T-helper 1 cell treated with Interleukin-12 subunit alpha and Interleukin-12 subunit beta and Interleukin-4 antibody, amounts not matched to agents 30 μg/mL and 1 μg/mL, for 36 hours (primary cell): ENCODE measurements around the gene CALM3.
A peak's percentile ranks its signal among the peaks of the same experiment; 100 is the strongest.
"Not testable (repeated sequence)": the region's sequence is repeated elsewhere in the genome, so short reads cannot be mapped to it uniquely, and the experiment has no call there.

Experiments
- H3K27ac Mint-ChIP-seq: one replicate; pipeline ENCODE4 v1.8.0; 2021; ENCODE audit warnings: mild to moderate bottlenecking, mixed read lengths
- H3K27me3 Mint-ChIP-seq: one replicate; pipeline ENCODE4 v1.8.0; 2021; ENCODE audit warnings: low read depth, mixed read lengths
- H3K36me3 Mint-ChIP-seq: one replicate; pipeline ENCODE4 v1.8.0; 2021; ENCODE audit warnings: low read depth, mixed read lengths
- H3K4me1 Mint-ChIP-seq: one replicate; pipeline ENCODE4 v1.8.0; 2021; ENCODE audit warnings: low read depth, mixed read lengths
- H3K4me3 Mint-ChIP-seq: one replicate; pipeline ENCODE4 v1.8.0; 2021; ENCODE audit warnings: mild to moderate bottlenecking, moderate library complexity, mixed read lengths
- H3K9me3 Mint-ChIP-seq: one replicate; pipeline ENCODE4 v1.8.0; 2021; ENCODE audit warnings: mixed read lengths

Gene CALM3

DNA sequence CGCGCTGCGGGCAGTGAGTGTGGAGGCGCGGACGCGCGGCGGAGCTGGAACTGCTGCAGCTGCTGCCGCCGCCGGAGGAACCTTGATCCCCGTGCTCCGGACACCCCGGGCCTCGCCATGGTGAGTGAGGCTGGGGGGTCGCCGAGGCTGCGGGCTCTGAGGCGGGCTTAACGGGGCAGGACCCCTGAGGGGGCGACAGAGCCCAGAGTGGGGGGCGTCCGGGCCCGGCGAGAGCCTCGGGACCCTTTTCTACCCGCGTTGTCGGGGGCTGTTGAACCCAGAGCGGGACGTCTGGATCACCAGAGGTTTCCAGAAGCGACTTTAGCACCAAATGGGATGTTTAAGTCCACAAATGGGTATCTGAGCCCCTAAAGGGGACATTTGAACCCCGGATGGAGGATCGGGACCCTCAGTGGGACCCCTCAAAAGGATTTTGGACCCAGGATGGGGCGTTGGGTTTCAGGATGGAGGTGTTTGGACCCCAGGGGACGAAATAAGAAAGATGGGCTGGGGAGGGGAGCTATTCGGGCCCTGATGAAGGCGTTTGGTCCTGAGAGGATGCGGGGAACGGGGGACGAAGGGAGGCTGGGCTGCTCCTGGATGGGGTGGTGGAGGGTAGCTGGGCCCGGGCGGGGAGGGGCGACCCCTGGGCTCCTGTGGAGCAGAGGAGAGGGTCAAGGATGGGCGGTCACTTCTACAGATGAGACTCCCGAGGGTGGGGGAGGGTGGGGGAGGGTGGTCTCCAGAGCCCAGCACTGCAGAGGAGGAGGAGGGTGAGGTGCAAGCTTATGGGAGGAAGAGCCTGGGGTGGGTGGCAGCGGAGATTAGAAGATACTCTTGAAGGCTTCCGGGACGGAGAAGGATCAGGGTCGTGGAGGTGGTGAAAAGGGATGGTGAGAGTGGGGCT is at the start of gene CALM3:
Gene CALM3 (plus strand): TSS at position 13 of the 907 bp plus-strand sequence. CDS start 105 bp downstream, at position 118.
- Mint-ChIP-seq H3K27me3 (peaks cover 10% of the 10 kb centered on the region), H3K36me3 (peaks cover 36% of the 10 kb centered on the region), H3K27ac (peak within 1 kb of the TSS; percentile 100), H3K9me3 (peaks cover 24% of the 10 kb centered on the region), H3K4me3 (peak within 1 kb of the TSS; percentile 95), H3K4me1 (peaks cover 29% of the 10 kb centered on the region)

DNA sequence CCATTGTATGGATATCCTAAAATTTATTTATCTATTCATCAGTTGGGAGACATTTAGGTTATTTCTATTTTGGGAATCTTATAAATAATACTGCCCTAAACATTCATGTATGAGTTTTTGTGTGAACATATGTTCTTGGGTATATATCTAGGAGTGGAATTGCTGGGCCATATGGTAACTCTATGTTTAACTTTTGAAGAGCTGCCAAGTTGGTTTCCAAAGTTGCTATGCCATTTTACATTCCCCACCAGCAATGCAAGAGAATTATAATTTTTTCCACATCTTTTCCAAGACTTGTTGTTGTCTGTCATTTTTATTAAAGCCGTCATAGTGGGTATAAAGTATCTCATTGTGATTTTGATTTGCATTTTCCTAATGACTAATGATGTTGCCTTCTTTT is 48.2 kb upstream of the CALM3 start:
- no peaks in the 10 kb centered on the region for H3K4me1 Mint-ChIP-seq
- no peak overlapping the region for H3K4me3 Mint-ChIP-seq
- H3K9me3 Mint-ChIP-seq, result peaks cover 39% of the 10 kb centered on the region
- H3K27me3 Mint-ChIP-seq, result peaks cover 38% of the 10 kb centered on the region
- H3K27ac Mint-ChIP-seq, result no peak overlapping the region
- peaks cover 4% of the 10 kb centered on the region for H3K36me3 Mint-ChIP-seq

DNA sequence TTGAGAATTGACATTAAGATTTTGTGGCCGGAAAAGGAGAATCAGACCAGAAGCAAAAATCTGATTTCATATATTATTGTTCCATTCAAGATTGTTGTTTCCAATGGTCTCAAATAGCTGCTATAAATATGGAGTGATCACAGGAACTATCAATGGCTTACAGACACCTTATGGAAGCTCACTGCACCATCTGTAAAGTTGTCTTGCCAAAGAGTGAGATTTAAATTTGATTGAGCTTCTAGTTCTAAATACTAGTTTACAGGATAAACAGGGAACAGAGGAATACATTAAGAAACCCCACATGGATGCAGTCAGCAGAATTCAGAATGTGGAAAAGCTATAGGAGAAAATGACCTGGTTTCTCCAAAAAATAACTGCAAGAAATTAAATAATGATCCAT is 47.0 kb upstream of the CALM3 start:
- no peaks in the 10 kb centered on the region for H3K4me1 Mint-ChIP-seq
- H3K4me3 Mint-ChIP-seq, result no peak overlapping the region
- peaks cover 4% of the 10 kb centered on the region for H3K36me3 Mint-ChIP-seq
- peaks cover 38% of the 10 kb centered on the region for H3K27me3 Mint-ChIP-seq
- peaks cover 37% of the 10 kb centered on the region for H3K9me3 Mint-ChIP-seq
- no peak overlapping the region for H3K27ac Mint-ChIP-seq

- Mint-ChIP-seq H3K27ac (no peak overlapping the region), H3K4me3 (no peak overlapping the region), H3K36me3 (peaks cover 4% of the 10 kb centered on the region), H3K9me3 (peaks cover 21% of the 10 kb centered on the region), H3K27me3 (peaks cover 36% of the 10 kb centered on the region), H3K4me1 (no peaks in the 10 kb centered on the region)
Observed at GRCh38 chr19:46555628-46556280, 45.4 kb upstream of the CALM3 start.

DNA sequence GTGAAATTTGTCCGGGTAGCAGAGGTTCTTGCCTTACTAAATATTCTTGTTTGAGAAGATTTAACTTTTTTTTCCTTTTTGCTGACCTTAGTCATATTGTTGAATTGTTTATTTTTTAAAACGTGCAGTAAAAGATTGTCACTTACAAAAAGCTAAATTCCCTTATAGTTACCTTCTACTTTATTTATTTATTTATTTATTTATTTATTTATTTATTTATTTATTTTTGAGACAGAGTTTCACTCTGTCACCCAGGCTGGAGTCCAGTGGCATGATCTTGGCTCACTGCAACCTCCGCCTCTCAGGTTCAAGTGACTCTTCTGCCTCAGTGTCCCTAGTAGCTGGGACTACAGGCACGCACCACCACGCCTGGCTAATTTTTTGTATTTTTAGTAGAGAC is 44.7 kb upstream of the CALM3 start:
- not testable (repeated sequence) for H3K27ac Mint-ChIP-seq, H3K4me3 Mint-ChIP-seq, H3K4me1 Mint-ChIP-seq, H3K36me3 Mint-ChIP-seq
- Mint-ChIP-seq H3K27me3 (peaks cover 29% of the 10 kb centered on the region), H3K9me3 (peaks cover 14% of the 10 kb centered on the region)

GRCh38 chr19:46559203-46559602 is 41.9 kb upstream of the CALM3 start:
- peaks cover 2% of the 10 kb centered on the region for H3K4me1 Mint-ChIP-seq
- no peak overlapping the region for H3K4me3 Mint-ChIP-seq
- H3K36me3 Mint-ChIP-seq, result peaks cover 2% of the 10 kb centered on the region
- H3K27me3 Mint-ChIP-seq, result peaks cover 13% of the 10 kb centered on the region
- H3K9me3 Mint-ChIP-seq, result peaks cover under 1% of the 10 kb centered on the region
- no peak overlapping the region for H3K27ac Mint-ChIP-seq

DNA sequence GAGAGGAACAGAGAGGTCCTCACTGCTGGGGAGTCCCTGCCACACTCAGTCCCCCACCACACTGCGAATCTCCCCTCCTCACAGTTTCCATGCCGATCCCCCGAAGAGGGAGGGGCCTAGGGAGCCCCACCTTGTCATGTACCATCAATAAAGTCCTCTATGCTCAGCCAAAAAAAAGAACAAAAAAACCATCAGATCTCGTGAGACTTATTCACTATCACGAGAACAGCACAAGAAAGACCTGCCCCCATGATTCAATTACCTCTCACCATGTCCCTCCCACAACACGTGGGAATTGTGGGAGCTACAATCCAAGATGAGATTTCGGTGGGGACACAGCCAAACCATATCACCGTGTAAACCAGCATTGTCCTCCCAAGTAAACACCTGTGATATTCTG is 41.5 kb upstream of the CALM3 start:
- H3K36me3 Mint-ChIP-seq, result not testable (repeated sequence)

GRCh38 chr19:46564701-46565100 is 36.4 kb upstream of the CALM3 start:
- peaks cover 2% of the 10 kb centered on the region for H3K4me1 Mint-ChIP-seq
- H3K36me3 Mint-ChIP-seq, result peaks cover 2% of the 10 kb centered on the region
- H3K27ac Mint-ChIP-seq, result no peak overlapping the region
- H3K27me3 Mint-ChIP-seq, result peaks cover 10% of the 10 kb centered on the region
- H3K9me3 Mint-ChIP-seq, result no peaks in the 10 kb centered on the region
- no peak overlapping the region for H3K4me3 Mint-ChIP-seq

More for the DNA sequence above, 41.5 kb upstream of the CALM3 start:
- H3K4me1 Mint-ChIP-seq, H3K4me3 Mint-ChIP-seq, H3K27ac Mint-ChIP-seq, H3K27me3 Mint-ChIP-seq, H3K9me3 Mint-ChIP-seq: not testable (repeated sequence)

- Mint-ChIP-seq H3K9me3 (no peaks in the 10 kb centered on the region), H3K27ac (no peak overlapping the region), H3K36me3 (peaks cover 2% of the 10 kb centered on the region), H3K4me1 (peaks cover 6% of the 10 kb centered on the region), H3K27me3 (peaks cover 27% of the 10 kb centered on the region), H3K4me3 (no peak overlapping the region)
Observed at GRCh38 chr19:46571495-46571894, 29.6 kb upstream of the CALM3 start.

GRCh38 chr19:46573679-46574498 is 27.2 kb upstream of the CALM3 start:
- peaks cover 8% of the 10 kb centered on the region for H3K4me1 Mint-ChIP-seq

DNA sequence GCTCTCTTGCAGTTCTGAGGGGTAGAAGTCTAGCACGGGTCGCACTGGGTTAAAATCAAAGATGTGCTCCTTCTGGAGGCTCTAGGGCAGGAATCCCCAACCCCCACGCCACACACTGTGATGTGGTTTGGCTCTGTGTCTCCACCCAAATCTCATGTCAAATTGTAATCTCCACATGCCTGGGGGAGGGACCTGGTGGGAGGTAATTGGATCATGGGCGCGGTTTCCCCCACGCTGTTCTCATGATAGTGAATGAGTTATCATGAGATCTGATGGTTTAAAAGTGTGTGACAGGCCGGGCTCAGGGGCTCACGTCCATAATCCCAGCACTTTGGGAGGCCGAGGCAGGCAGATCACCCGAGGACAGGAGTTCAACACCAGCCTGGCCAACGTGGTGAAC is 26.6 kb upstream of the CALM3 start:
- peaks cover 20% of the 10 kb centered on the region for H3K27me3 Mint-ChIP-seq
- H3K9me3 Mint-ChIP-seq, result no peaks in the 10 kb centered on the region
- H3K36me3 Mint-ChIP-seq, result peaks cover 2% of the 10 kb centered on the region
- no peak overlapping the region for H3K4me3 Mint-ChIP-seq
- H3K27ac Mint-ChIP-seq, result no peak overlapping the region
- peaks cover 8% of the 10 kb centered on the region for H3K4me1 Mint-ChIP-seq

More at GRCh38 chr19:46573679-46574498, 27.2 kb upstream of the CALM3 start:
- Mint-ChIP-seq H3K9me3 (no peaks in the 10 kb centered on the region), H3K27me3 (peaks cover 26% of the 10 kb centered on the region), H3K27ac (no peak overlapping the region), H3K4me3 (no peak overlapping the region), H3K36me3 (peaks cover 2% of the 10 kb centered on the region)

DNA sequence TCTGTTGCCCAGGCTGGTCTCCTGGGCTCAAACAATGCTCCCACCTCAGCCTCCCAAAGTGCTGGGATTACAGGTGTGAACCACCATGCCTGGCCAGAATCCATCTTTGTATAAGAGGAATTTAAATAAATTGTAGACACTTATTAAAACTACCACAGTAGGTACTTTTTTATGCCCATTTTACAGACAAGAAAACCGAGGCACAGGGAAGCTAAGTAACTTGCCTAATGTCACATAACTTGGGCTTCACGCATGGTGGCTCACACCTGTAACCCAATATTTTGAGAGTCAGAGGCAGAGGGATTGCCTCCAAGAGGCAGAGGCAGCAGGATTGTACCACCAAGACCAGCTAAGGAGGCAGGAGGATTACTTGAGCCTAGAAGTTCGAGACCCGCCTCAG is 22.7 kb upstream of the CALM3 start:
- Mint-ChIP-seq H3K27ac (no peak overlapping the region), H3K4me3 (no peak overlapping the region), H3K4me1 (peaks cover 8% of the 10 kb centered on the region), H3K27me3 (peaks cover 9% of the 10 kb centered on the region), H3K9me3 (no peaks in the 10 kb centered on the region), H3K36me3 (peaks cover 2% of the 10 kb centered on the region)

GRCh38 chr19:46579361-46579879 is 21.7 kb upstream of the CALM3 start:
- H3K27me3 Mint-ChIP-seq, result peaks cover 10% of the 10 kb centered on the region
- H3K9me3 Mint-ChIP-seq, result no peaks in the 10 kb centered on the region
- peaks cover 2% of the 10 kb centered on the region for H3K36me3 Mint-ChIP-seq
- H3K4me1 Mint-ChIP-seq, result peaks cover 5% of the 10 kb centered on the region
- H3K27ac Mint-ChIP-seq, result no peak overlapping the region
- no peak overlapping the region for H3K4me3 Mint-ChIP-seq

DNA sequence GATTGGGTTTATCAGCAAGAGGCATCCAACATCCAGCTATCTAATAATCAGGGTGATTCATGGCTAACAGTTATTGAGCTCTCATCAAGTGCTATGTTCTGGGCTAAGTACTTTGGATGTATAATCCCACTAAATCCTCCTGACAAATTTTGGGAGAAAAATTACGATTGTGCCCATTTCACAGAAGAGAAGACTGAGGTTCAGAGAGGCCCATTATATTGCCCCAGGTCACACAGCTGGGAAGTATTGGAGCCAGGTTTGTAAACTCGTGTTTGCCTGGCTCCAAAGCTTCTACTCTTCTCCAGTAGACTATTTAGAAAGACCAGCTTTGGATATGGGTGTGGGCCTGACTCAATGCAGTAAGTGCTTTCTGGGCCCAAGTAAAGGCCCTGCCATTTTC is 20.9 kb upstream of the CALM3 start:
- Mint-ChIP-seq H3K36me3 (peaks cover 2% of the 10 kb centered on the region), H3K4me3 (no peak overlapping the region), H3K27me3 (peaks cover 9% of the 10 kb centered on the region), H3K27ac (no peak overlapping the region), H3K4me1 (peaks cover 2% of the 10 kb centered on the region), H3K9me3 (no peaks in the 10 kb centered on the region)
